IgD-negative memory B cell (primary cell): ENCODE data around the gene OR10V1. TPM values are rescaled to one million over a fixed set of nuclear protein-coding genes. Genes with fewer than 3 reads are reported as not detected.
"Not testable (repeated sequence)": the region's sequence is repeated elsewhere in the genome, so short reads cannot be mapped to it uniquely, and the experiment has no call there.

Experiments used
- H3K27ac Mint-ChIP-seq, 3 donors: one replicate each; pipeline ENCODE4 v1.8.0; 2020 to 2022; ENCODE audit warnings: mild to moderate bottlenecking in 3 of 3, mixed read lengths in 3 of 3, moderate library complexity in 1 of 3
- H3K27me3 Mint-ChIP-seq: one replicate; pipeline ENCODE4 v1.8.0; 2021; ENCODE audit warnings: mixed read lengths
- H3K36me3 Mint-ChIP-seq: one replicate; pipeline ENCODE4 v1.8.0; 2020; ENCODE audit warnings: mild to moderate bottlenecking, mixed read lengths
- H3K4me1 Mint-ChIP-seq, 3 donors: one replicate each; pipeline ENCODE4 v1.8.0; 2020 to 2022; ENCODE audit warnings: mixed read lengths in 3 of 3, mild to moderate bottlenecking in 1 of 3
- H3K4me3 Mint-ChIP-seq, 4 donors: one replicate each; pipeline ENCODE4 v1.8.0; 2020 to 2022; ENCODE audit warnings: mild to moderate bottlenecking in 4 of 4, mixed read lengths in 4 of 4, moderate library complexity in 3 of 4
- H3K9me3 Mint-ChIP-seq, 3 donors: one replicate each; pipeline ENCODE4 v1.8.0; 2020 to 2021; ENCODE audit warnings: mixed read lengths in 3 of 3, mild to moderate bottlenecking in 1 of 3
- polyA plus RNA-seq: library from polyadenylated mRNA; unstranded; fragments of 300-500 nt; fragmentation: Illumina TruSeq; gene quantifications from one replicate; pipeline ENCODE4 v1.2.3, GENCODE V29; 2021

OR10V1 gene
- polyA plus RNA-seq, 1 donor from 2014 or later = not detected

DNA sequence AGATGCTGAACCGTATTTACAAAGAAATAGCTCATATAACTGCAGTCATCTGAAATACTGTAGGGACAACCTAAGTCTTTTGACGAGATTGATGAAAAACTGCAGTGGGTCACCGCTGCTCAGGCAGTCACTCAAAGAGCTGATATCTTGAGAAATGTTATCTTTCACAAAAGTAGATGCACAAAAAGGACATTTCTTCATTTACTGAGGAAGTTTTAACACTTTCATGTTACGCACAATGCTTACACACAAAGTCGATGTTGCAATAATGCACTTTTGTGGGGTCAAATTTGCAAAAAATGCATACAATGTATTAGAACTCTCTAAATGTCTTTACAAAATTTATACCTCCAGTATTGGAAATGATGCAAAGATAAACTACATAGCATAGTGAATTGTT, 16.2 kb upstream of the OR10V1 start:
- H3K27me3 Mint-ChIP-seq = peaks cover 3% of the 10 kb centered on the region
- H3K4me1 Mint-ChIP-seq = no peaks in the 10 kb centered on the region
- H3K36me3 Mint-ChIP-seq = peaks cover 2% of the 10 kb centered on the region
- no peak overlapping the region for H3K27ac Mint-ChIP-seq
- no peak overlapping the region for H3K4me3 Mint-ChIP-seq
- H3K9me3 Mint-ChIP-seq = peaks cover 0 to 7% (median 0%) of the 10 kb centered on the region in 3 donors

DNA sequence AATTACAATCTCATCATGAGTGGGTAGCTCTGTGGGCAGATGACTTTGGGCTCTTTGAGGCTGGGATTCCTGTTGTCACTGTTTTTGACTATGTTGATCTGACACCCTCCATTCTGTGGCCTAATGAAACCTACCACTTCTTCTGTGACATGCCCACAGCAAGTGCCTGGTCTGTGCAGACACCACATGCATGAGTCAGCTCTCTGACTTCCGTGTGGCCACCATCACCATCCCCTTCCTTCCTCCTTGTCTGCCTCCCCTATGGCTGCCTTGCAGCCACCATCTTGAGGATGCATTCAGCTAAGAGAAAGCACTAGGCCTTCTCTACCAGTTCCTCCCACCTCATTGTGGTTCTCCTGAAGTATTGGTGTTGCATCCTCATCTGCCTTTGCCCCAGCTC, 15.3 kb upstream of the OR10V1 start:
- Mint-ChIP-seq H3K27me3 (peaks cover 3% of the 10 kb centered on the region), H3K4me1 (no peaks in the 10 kb centered on the region), H3K27ac (no peak overlapping the region), H3K36me3 (peaks cover 2% of the 10 kb centered on the region), H3K9me3 (peaks cover 0 to 5% (median 0%) of the 10 kb centered on the region in 3 donors), H3K4me3 (no peak overlapping the region)

DNA sequence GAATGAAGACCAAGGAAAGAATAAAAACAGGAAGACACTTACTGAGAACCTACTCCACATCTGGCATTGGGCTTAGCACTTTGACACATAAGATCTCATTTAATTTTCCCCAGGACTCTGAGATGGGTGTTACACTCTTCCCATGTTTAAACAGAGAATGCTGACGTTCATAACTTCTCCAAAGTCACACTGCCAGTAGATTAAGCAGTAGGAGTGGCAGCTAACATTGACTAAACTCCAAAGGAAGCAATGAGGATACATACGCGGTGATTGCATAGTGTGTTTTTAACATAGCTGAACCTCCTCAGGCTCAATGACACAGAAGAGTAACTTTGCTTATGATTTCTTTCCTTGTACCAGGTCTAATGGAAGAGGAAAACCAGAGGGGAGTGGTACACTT, 14.5 kb upstream of the OR10V1 start:
- H3K9me3 Mint-ChIP-seq = peaks cover 0 to 5% (median 0%) of the 10 kb centered on the region in 3 donors
- H3K27ac Mint-ChIP-seq = no peak overlapping the region
- H3K27me3 Mint-ChIP-seq = peaks cover 3% of the 10 kb centered on the region
- H3K36me3 Mint-ChIP-seq = peaks cover 2% of the 10 kb centered on the region
- H3K4me1 Mint-ChIP-seq = no peaks in the 10 kb centered on the region
- no peak overlapping the region for H3K4me3 Mint-ChIP-seq

DNA sequence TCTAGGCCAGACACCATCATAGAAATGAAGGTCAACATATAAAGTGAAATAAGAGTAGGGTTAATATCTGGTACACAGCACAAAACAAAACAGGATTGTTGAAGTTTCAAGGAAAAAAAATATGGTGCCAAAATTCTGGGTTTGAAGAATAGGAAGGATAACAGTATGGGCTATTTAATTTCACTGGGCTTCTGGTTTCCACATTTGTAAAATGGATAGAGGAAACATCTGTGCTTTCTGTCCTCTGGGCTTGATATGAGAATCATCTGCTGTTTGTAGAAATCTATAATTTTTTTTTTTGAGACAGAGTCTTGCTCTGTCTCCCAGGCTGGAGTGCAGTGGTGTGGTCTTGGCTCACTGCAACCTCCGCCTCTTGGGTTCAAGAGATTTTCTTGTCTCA, 13.8 kb upstream of the OR10V1 start:
- Mint-ChIP-seq H3K27ac (no peak overlapping the region), H3K36me3 (peaks cover 2% of the 10 kb centered on the region), H3K4me1 (no peaks in the 10 kb centered on the region), H3K4me3 (no peak overlapping the region), H3K27me3 (peaks cover 4% of the 10 kb centered on the region), H3K9me3 (peaks cover 0 to 5% (median 0%) of the 10 kb centered on the region in 3 donors)

DNA sequence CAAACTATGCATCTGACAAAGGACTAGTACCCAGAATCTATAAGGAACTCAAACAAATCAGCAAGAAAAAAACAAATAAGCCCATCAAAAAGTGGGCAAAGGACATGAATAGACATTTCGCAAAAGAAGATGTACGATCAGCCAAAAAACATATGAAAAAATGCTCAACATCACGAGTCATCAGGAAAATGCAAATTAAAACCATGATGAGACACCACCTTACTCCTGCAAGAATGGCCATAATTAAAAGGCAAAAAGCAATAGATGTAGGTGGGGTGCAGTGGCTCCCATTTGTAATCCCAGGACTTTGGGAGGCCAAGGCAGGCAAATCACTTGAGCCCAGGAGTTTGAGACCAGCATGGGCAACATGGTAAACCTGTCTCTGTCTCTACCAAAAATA, 10.4 kb upstream of the OR10V1 start:
- peaks cover 2% of the 10 kb centered on the region for H3K36me3 Mint-ChIP-seq
- no peak overlapping the region for H3K4me3 Mint-ChIP-seq
- H3K4me1 Mint-ChIP-seq = no peaks in the 10 kb centered on the region
- no peak overlapping the region for H3K27ac Mint-ChIP-seq
- H3K9me3 Mint-ChIP-seq = peaks cover 0 to 5% (median 0%) of the 10 kb centered on the region in 3 donors
- H3K27me3 Mint-ChIP-seq = peaks cover 13% of the 10 kb centered on the region

DNA sequence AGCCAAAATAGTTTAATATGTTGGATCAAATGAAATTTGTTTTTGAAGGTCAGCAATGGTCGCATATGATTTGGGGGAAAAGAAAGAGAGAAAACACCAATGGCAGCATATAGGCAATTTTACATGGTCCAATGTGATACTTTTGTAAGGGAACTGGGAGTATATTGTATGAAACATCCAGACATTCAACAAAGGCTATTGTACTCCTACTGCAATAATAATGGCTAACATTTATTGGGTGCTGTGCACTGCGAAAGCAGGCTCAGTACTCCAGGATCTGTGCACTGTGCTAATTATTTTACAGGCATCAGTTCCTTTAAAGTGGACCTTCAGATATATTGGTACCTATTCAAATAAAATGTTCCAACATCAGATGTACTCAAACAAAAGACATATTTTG, 5.9 kb upstream of the OR10V1 start:
- Mint-ChIP-seq H3K36me3 (no peaks in the 10 kb centered on the region), H3K27me3 (peaks cover 13% of the 10 kb centered on the region), H3K4me3 (no peak overlapping the region), H3K9me3 (no peaks in the 10 kb centered on the region), H3K27ac (no peak overlapping the region), H3K4me1 (no peaks in the 10 kb centered on the region)

DNA sequence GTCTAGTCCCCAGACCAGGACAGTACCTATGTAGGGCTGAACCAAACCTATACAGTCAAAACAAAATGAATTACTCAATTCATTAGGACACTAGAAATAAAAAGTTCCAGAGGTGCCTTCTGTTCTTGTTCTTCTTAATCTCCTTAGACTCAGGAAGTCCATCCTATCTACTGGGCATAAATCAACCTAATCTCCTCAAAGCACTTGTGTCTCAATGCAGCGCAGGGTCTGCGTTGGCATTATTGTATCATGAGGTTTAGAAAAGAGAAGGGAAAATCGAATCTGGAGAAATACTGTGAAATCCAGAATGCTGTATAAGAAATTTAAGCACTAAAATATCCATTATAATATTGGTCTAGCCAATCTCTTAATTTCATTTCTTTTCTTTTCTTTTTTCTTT, 2.4 kb upstream of the OR10V1 start:
- peaks cover 0 to 2% (median 0%) of the 10 kb centered on the region in 3 donors for H3K9me3 Mint-ChIP-seq
- H3K4me1 Mint-ChIP-seq = no peaks in the 10 kb centered on the region
- H3K27ac Mint-ChIP-seq = no peak overlapping the region
- H3K27me3 Mint-ChIP-seq = peaks cover 9% of the 10 kb centered on the region
- H3K36me3 Mint-ChIP-seq = no peaks in the 10 kb centered on the region
- no peak overlapping the region for H3K4me3 Mint-ChIP-seq

DNA sequence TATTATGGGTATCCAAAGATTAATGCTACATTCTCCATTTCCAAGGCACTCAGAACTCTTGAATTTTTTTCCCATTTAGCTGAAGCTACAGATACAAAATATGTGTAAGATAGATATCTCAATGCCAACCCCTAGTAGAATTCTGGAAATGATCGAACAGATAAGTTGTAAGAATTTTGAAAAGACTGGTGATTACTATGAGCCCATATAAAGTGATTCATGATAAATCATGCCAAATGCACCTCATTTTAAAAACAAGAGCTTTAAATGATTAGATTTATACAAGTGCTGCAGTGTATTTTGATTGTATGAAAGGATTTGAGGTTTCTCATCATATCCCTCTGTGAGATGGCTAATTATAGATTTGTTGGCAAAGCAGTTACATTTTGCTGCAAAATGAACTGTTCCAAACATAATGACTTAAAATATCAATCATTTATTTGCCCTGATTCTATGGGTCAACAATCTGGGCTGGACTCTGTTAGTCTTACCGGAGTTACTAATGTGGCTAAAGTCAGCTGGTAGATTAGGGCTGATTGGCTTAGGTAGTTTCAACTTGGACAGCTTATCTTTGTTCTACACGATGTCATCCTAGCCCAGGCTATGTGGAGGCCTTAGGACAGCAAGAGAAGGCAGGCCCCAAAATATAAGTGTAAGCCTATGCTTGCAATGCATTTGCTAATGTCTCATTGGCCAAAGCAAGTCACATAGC, 3.4 kb downstream of the OR10V1 start:
- Mint-ChIP-seq H3K27ac (no peak overlapping the region), H3K4me1 (no peaks in the 10 kb centered on the region), H3K4me3 (no peak overlapping the region), H3K9me3 (peaks cover 0 to 2% (median 0%) of the 10 kb centered on the region in 3 donors), H3K27me3 (peaks cover 10% of the 10 kb centered on the region), H3K36me3 (no peaks in the 10 kb centered on the region)

DNA sequence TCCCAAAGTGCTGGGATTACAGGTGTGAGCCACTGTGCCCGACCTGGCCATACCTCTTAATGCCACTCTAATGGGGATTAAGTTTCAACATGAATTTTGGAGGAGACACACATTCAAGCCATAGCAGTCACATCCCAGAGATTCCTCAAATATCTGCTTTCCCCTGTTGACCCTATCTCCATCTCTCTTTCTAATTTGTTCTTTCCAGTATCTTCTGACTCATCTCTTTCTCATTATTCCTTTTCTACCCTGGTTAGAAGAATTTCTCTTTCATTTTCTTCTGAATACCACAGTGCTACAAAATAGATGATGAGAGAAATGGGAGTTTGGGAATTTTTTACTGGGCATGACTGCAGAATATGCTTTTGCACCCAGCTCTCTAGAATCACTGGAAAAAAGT, 5.1 kb downstream of the OR10V1 start:
- H3K9me3 Mint-ChIP-seq = peaks cover 2 to 6% (median 4%) of the 10 kb centered on the region in 3 donors

DNA sequence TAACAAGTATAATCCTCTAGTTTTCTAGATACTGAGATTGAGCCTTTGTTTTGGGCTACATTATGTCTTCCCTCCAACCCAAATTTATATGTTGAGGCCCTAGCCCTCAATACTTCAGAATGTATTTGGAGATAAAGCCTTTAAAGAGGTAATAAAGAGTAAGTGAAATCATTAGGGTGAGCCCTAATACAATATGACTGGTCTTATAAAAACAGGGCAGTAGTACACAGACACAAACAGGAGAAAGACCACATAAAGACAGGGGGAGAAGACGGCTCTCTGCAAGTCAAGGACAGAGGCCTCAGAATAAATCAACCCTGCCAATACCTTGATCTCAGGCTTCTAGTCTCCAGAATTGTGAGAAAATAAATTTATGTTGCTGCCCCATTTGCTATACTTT, 6.3 kb downstream of the OR10V1 start:
- Mint-ChIP-seq H3K4me3 (no peak overlapping the region), H3K4me1 (no peaks in the 10 kb centered on the region), H3K9me3 (peaks cover 2 to 6% (median 2%) of the 10 kb centered on the region in 3 donors)

More for the DNA sequence above, 5.1 kb downstream of the OR10V1 start:
- Mint-ChIP-seq H3K4me1 (no peaks in the 10 kb centered on the region), H3K27ac (no peak overlapping the region), H3K36me3 (no peaks in the 10 kb centered on the region), H3K27me3 (peaks cover 10% of the 10 kb centered on the region), H3K4me3 (no peak overlapping the region)

DNA sequence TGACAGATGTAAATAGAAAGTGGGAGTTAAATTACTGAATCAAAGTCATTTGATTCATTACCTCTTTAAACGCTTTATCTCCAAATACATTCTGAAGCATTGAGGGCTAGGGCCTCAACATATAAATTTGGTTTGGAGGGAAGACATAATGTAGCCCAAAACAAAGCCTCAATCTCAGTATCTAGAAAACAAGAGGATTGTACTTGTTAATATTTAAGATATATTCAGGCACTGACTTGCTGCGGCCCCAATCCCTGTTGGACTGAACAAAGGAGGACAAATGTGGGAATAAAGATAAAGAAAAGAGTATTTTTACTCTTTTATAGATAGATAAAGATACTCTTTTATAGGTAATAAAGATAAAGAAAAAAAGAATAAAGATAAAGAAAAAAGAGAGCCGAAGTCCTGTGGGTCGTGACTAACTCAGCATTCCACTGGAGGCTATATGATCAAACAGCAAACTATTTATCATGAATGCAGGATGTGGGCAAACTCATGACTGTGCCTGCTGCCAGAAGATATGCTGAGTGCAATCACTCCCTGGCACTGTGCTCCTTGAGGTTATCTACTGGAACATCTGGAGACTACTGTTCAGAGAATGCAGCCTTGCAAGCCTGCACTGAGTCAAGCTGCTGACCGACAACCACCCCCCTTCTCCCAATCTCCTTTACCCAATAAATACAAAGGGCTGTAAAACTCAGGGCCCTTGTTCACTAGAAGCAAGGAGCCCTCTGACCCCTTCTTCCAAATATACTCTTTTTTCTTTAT, 6.9 kb downstream of the OR10V1 start:
- Mint-ChIP-seq H3K27ac (no peak overlapping the region), H3K9me3 (peaks cover 2 to 6% (median 2%) of the 10 kb centered on the region in 3 donors), H3K4me3 (no peak overlapping the region), H3K36me3 (no peaks in the 10 kb centered on the region), H3K27me3 (peaks cover 6% of the 10 kb centered on the region), H3K4me1 (no peaks in the 10 kb centered on the region)

More for the DNA sequence above, 6.3 kb downstream of the OR10V1 start:
- no peak overlapping the region for H3K27ac Mint-ChIP-seq
- H3K27me3 Mint-ChIP-seq = peaks cover 6% of the 10 kb centered on the region
- no peaks in the 10 kb centered on the region for H3K36me3 Mint-ChIP-seq

DNA sequence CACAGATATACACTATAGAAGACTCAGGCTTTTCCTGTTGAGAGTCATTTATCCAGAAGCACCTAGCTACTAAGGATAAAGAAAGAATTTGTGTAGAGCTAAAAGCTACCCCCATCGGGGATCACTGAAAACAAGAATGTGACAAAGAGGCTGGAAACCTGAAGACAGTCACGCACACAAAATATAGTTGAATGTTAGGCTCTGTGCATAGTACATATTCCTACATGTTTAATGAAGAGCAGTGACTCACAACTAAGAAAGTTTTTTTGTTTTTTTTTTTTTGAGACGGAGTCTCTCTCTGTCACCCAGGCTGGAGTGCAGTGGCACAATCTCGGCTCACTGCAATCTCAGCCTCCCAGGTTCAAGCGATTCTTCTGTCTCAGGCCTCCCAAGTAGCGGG, 8.4 kb downstream of the OR10V1 start:
- H3K27ac Mint-ChIP-seq = peak overlapping the region in 1 of 3 donors; percentile 23
- no peak overlapping the region for H3K4me3 Mint-ChIP-seq
- no peaks in the 10 kb centered on the region for H3K36me3 Mint-ChIP-seq
- H3K9me3 Mint-ChIP-seq = peaks cover 2 to 6% (median 5%) of the 10 kb centered on the region in 3 donors
- peaks cover 7% of the 10 kb centered on the region for H3K27me3 Mint-ChIP-seq
- H3K4me1 Mint-ChIP-seq = no peaks in the 10 kb centered on the region

DNA sequence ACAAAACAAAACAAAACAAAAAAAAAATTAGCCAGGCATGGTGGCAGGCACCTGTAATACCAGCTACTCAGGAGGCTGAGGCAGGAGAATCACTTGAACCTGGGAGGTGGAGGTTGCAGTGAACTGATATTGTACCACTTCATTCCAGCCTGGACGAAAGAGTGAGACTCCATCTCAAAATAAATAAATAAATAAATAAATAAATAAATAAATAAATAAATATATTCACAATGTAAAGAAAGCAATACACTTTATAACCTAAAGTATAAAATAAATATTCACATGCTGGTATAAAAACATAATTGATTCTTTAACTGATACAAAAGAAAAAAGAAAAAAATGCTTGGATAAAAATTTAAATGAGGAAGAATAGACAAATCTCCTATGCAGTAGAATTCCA, 10.1 kb downstream of the OR10V1 start:
- H3K9me3 Mint-ChIP-seq, H3K4me3 Mint-ChIP-seq, H3K27me3 Mint-ChIP-seq, H3K4me1 Mint-ChIP-seq, H3K36me3 Mint-ChIP-seq, H3K27ac Mint-ChIP-seq: not testable (repeated sequence)

DNA sequence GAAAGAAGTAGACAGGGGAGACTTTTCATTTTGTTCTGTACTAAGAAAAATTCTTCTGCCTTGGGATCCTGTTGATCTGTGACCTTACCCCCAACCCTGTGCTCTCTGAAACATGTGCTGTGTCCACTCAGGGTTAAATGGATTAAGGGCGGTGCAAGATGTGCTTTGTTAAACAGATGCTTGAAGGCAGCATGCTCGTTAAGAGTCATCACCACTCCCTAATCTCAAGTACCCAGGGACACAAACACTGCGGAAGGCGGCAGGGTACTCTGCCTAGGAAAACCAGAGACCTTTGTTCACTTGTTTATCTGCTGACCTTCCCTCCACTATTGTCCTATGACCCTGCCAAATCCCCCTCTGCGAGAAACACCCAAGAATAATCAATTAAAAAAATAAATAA, 13.5 kb downstream of the OR10V1 start:
- not testable (repeated sequence) for H3K4me1 Mint-ChIP-seq, H3K4me3 Mint-ChIP-seq, H3K9me3 Mint-ChIP-seq, H3K27me3 Mint-ChIP-seq, H3K36me3 Mint-ChIP-seq, H3K27ac Mint-ChIP-seq

DNA sequence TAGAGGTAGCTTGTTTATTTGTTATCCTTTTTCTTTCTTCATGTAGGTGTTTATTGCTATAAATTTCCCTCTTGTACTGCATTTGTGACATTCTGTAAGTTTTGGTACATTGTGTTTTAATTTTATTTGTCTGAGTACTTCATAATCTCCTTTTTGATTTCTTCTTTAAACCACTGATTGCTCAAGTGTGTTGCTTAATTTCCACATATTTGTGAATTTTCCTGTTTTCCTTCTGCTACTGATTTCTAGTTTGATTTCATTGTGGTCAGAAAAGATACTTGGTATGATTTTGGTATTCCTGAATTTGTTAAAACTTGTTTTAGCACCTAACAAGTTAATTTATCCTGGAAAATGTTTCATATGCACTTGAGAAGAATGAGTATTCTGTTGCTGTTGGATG, 15.1 kb downstream of the OR10V1 start:
- H3K27me3 Mint-ChIP-seq = peaks cover 2% of the 10 kb centered on the region
- no peak overlapping the region for H3K4me3 Mint-ChIP-seq
- no peaks in the 10 kb centered on the region for H3K4me1 Mint-ChIP-seq
- H3K9me3 Mint-ChIP-seq = peaks cover 0 to 10% (median 5%) of the 10 kb centered on the region in 3 donors
- peaks cover 1% of the 10 kb centered on the region for H3K36me3 Mint-ChIP-seq
- no peak overlapping the region for H3K27ac Mint-ChIP-seq

DNA sequence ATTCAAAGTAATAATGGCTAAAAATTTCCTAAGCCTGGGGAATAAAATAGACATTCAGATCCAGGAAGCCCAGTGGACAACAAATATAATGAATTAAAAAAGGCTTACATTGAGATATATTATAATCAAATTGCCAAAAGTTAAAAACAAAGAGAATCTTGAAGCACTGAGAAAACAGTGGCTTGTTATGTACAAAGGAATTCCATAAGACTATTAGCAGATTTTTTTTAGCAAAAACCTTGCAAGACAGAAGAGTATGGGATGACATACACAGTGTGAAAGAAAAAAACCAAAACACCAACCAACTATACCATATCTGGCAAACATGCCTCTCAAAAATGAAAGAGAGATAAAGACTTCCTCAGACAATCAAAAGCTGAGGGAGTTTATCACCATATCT, 20.7 kb downstream of the OR10V1 start:
- peaks cover 1% of the 10 kb centered on the region for H3K36me3 Mint-ChIP-seq
- H3K9me3 Mint-ChIP-seq = peaks cover 5 to 18% (median 15%) of the 10 kb centered on the region in 3 donors
- no peak overlapping the region for H3K27ac Mint-ChIP-seq
- no peaks in the 10 kb centered on the region for H3K4me1 Mint-ChIP-seq
- H3K27me3 Mint-ChIP-seq = peaks cover 5% of the 10 kb centered on the region
- no peak overlapping the region for H3K4me3 Mint-ChIP-seq
